CD4-positive, alpha-beta T cell (primary cell): ENCODE results near the gene C16orf95. TPM values are rescaled to one million over a fixed set of nuclear protein-coding genes. Genes with fewer than 3 reads are reported as not detected.

Experiments
- ATAC-seq: fragments of 200-7000 bp; cut with Tn5 transposase; one replicate; pipeline ENCODE4 v1.10.0; 2022; ENCODE audit warnings: mild to moderate bottlenecking; ENCODE audit not compliant: poor library complexity
- CTCF ChIA-PET: fragments of 350-600 bp; sonication (Branson Sonifier 250); formaldehyde crosslinking; loops from one replicate; lab custom pipeline; 2021; ENCODE audit warnings: antibody characterized with exemption, inconsistent platforms; lab: Charles Lee
- POLR2A ChIA-PET: fragments of 350-600 bp; sonication (Branson Sonifier 250); formaldehyde crosslinking; loops from one replicate; lab custom pipeline; 2021; ENCODE audit warnings: antibody characterized with exemption, inconsistent platforms; lab: Charles Lee
- DNase-seq, 14 experiments: peaks; one replicate each; pipeline ENCODE4 v3.0.0-alpha.2; 2013 to 2020; ENCODE audit warnings: mixed read lengths in 2 of 14
- H3K27ac ChIP-seq, 2 donors: one replicate each; pipeline versions ENCODE4 v1.5.1 to v1.7.0; 2013; ENCODE audit warnings: low read length in 2 of 2, low read depth in 1 of 2, mild to moderate bottlenecking in 1 of 2
- H3K27me3 ChIP-seq, 2 experiments: 1 replicate in 1 of 2; 2 replicates in 1 of 2; pipeline versions ENCODE4 v1.6.1 to v1.7.0; 2013; ENCODE audit warnings: low read length in 2 of 2, control low read depth in 1 of 2, mild to moderate bottlenecking in 1 of 2, moderate library complexity in 1 of 2; ENCODE audit not compliant: insufficient read depth in 2 of 2, control insufficient read depth in 1 of 2
- H3K36me3 ChIP-seq: one replicate; pipeline ENCODE4 v1.6.1; 2013; ENCODE audit warnings: low read length, control low read depth; ENCODE audit not compliant: insufficient read depth
- H3K4me1 ChIP-seq: one replicate; pipeline ENCODE4 v1.6.1; 2013; ENCODE audit warnings: low read length, control low read depth; ENCODE audit not compliant: insufficient read depth
- H3K4me3 ChIP-seq: one replicate; pipeline ENCODE4 v1.5.1; 2013; ENCODE audit warnings: mild to moderate bottlenecking, low read length, moderate library complexity
- H3K9me3 ChIP-seq, 2 experiments: 1 replicate in 1 of 2; 2 replicates in 1 of 2; pipeline versions ENCODE4 v1.6.1 to v1.7.0; 2013; ENCODE audit warnings: low read length in 2 of 2, mild to moderate bottlenecking in 2 of 2, control low read depth in 1 of 2, moderate library complexity in 1 of 2; ENCODE audit not compliant: control insufficient read depth in 1 of 2, insufficient read depth in 1 of 2
- H3K27ac Mint-ChIP-seq: one replicate; pipeline ENCODE4 v1.8.0; 2020; ENCODE audit warnings: mixed read lengths
- H3K27me3 Mint-ChIP-seq: one replicate; pipeline ENCODE4 v1.8.0; 2021; ENCODE audit warnings: mixed read lengths
- H3K36me3 Mint-ChIP-seq: one replicate; pipeline ENCODE4 v1.8.0; 2021; ENCODE audit warnings: low read depth, mixed read lengths
- H3K4me1 Mint-ChIP-seq: one replicate; pipeline ENCODE4 v1.8.0; 2021; ENCODE audit warnings: low read depth, mixed read lengths
- H3K4me3 Mint-ChIP-seq: one replicate; pipeline ENCODE4 v1.8.0; 2020; ENCODE audit warnings: mild to moderate bottlenecking, mixed read lengths
- H3K9me3 Mint-ChIP-seq: one replicate; pipeline ENCODE4 v1.8.0; 2020; ENCODE audit warnings: mixed read lengths
- intact Hi-C, 2 experiments: fragments of 100-400 bp; cut with DNase I in 1 of 2; cut with micrococcal nuclease in 1 of 2; formaldehyde crosslinking; loops; one replicate each; pipeline versions ENCODE4 v1.15.1 to v1.9.0; 2023 to 2025; cut with DNase I, micrococcal nuclease
- total RNA-seq, 174 experiments: library from RNA in 2 of 174; stranded (reverse) in 2 of 174; gene quantifications; one replicate each; pipeline ENCODE4 v1.2.3 and lab custom pipeline; 2021 to 2026
- TF ChIP-seq, protein P1 (sequence below): fragments of 200-600 bp; IDR thresholded peaks from one replicate; pipeline ENCODE4 v1.8.0; 2022; ENCODE audit warnings: antibody characterized with exemption, mild to moderate bottlenecking

The C16orf95 gene
- total RNA-seq, 2 experiments from 2014 or later, result 0.74 to 1.2 TPM

DNA sequence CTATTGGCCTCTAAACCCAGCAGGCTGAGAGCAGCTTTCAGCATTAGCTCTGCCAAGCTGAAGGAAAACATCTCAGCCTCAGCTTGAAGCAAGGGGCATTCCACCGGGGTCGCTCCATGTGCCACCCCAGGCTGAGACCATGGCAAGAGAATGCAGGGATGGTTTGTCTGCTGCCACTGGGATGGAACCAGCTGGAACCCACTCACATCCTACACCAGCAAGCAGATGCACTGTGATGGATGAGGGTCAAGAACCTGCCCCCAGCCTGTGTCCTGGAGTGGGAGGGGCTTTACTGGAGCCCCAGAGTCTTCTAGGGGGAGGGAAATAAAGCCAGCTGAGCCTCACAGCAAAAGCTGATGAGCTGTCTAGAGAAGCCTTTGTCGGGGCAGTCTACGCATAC is 51.9 kb downstream of the C16orf95 start:
- no peak overlapping the region for H3K4me3 Mint-ChIP-seq
- no peak for ATAC-seq
- H3K9me3 Mint-ChIP-seq, result no peaks in the 10 kb centered on the region
- Histone ChIP-seq H3K27ac (no peak overlapping the region), H3K9me3 (peaks cover 5 to 9% of the 10 kb centered on the region in 2 experiments), H3K4me3 (no peak overlapping the region), H3K4me1 (no peaks in the 10 kb centered on the region), H3K36me3 (no peaks in the 10 kb centered on the region), H3K27me3 (no peaks in the 10 kb centered on the region)
- ChIA-PET POLR2A (no interaction called here), CTCF (no interaction called here)
- no peaks in the 10 kb centered on the region for H3K4me1 Mint-ChIP-seq
- TF ChIP-seq, protein P1, sequence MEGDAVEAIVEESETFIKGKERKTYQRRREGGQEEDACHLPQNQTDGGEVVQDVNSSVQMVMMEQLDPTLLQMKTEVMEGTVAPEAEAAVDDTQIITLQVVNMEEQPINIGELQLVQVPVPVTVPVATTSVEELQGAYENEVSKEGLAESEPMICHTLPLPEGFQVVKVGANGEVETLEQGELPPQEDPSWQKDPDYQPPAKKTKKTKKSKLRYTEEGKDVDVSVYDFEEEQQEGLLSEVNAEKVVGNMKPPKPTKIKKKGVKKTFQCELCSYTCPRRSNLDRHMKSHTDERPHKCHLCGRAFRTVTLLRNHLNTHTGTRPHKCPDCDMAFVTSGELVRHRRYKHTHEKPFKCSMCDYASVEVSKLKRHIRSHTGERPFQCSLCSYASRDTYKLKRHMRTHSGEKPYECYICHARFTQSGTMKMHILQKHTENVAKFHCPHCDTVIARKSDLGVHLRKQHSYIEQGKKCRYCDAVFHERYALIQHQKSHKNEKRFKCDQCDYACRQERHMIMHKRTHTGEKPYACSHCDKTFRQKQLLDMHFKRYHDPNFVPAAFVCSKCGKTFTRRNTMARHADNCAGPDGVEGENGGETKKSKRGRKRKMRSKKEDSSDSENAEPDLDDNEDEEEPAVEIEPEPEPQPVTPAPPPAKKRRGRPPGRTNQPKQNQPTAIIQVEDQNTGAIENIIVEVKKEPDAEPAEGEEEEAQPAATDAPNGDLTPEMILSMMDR, result no peak
- intact Hi-C loops, result no loop called here
- H3K27me3 Mint-ChIP-seq, result no peaks in the 10 kb centered on the region
- no peak for DNase-seq
- H3K27ac Mint-ChIP-seq, result no peak overlapping the region
- no peaks in the 10 kb centered on the region for H3K36me3 Mint-ChIP-seq

DNA sequence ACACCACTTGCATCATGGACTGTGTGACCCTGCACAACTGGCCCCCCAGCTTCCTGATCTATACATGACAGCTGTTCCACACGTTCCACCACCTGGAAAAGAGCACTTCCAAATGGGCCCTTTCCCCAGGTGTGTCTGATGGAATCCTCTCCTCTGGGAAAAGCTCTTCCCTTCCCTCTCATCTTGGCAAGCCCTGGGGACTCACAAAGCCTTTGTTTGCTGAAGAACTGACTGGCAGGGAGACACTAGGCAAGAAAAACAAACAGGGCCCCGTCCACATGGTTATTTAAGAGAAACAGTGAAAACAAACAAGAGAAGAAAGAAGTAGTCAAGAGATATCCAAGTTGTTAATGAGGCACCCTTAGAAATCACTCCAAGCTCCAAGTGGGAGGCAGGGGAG is 52.6 kb downstream of the C16orf95 start:
- no peaks in the 10 kb centered on the region for H3K27me3 Mint-ChIP-seq
- H3K9me3 ChIP-seq, result peaks cover 5 to 8% of the 10 kb centered on the region in 2 experiments
- H3K4me1 ChIP-seq, result no peaks in the 10 kb centered on the region
- CTCF ChIA-PET, result no interaction called here
- no peaks in the 10 kb centered on the region for H3K27me3 ChIP-seq
- no peaks in the 10 kb centered on the region for H3K4me1 Mint-ChIP-seq
- H3K36me3 ChIP-seq, result no peaks in the 10 kb centered on the region
- DNase-seq (no peak), ATAC-seq (no peak)
- no peak overlapping the region for H3K4me3 ChIP-seq
- POLR2A ChIA-PET, result no interaction called here
- intact Hi-C loops, result no loop called here
- TF ChIP-seq, protein P1, result no peak
- no peak overlapping the region for H3K27ac Mint-ChIP-seq
- H3K9me3 Mint-ChIP-seq, result no peaks in the 10 kb centered on the region
- H3K4me3 Mint-ChIP-seq, result no peak overlapping the region
- no peak overlapping the region for H3K27ac ChIP-seq
- H3K36me3 Mint-ChIP-seq, result no peaks in the 10 kb centered on the region

DNA sequence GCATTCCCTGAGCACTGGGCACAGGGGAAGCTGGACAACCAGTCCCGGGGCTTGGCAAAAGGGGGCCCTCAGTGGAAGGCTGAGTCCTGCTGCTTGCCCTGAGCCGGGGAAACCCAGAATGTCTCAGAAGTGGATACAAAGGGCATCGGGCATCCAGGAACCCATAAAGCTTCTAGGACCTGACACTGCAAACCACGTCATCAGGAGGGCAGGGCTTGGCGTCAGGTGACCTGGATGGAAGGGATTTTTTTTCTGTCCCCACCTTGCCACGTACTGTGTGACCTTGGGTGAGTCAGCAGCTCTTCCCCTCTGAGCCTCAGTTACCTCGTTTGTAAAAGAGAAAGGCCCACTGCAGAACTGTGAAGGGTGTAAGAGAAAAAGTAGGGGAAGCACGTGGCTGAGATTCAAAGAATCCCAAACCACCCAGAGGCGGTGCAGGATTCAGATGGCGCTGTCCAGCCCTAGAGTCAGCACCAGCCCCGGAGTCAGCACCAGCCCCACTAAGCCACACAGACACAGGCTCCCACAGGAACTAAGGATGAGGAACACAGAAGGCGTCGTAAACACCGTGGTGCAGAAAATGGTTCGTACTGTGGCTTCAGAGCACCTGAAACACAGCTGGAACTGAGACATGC is 53.7 kb downstream of the C16orf95 start:
- no peaks in the 10 kb centered on the region for H3K9me3 Mint-ChIP-seq
- no peak overlapping the region for H3K4me3 Mint-ChIP-seq
- no peak for DNase-seq
- Histone ChIP-seq H3K27ac (no peak overlapping the region), H3K36me3 (no peaks in the 10 kb centered on the region), H3K9me3 (no peaks in the 10 kb centered on the region), H3K4me3 (no peak overlapping the region), H3K4me1 (no peaks in the 10 kb centered on the region), H3K27me3 (no peaks in the 10 kb centered on the region)
- CTCF ChIA-PET, result no interaction called here
- no peak for ATAC-seq
- H3K27me3 Mint-ChIP-seq, result no peaks in the 10 kb centered on the region
- no peaks in the 10 kb centered on the region for H3K4me1 Mint-ChIP-seq
- intact Hi-C loops, result no loop called here
- POLR2A ChIA-PET, result no interaction called here
- TF ChIP-seq, protein P1, result no peak
- H3K36me3 Mint-ChIP-seq, result no peaks in the 10 kb centered on the region
- no peak overlapping the region for H3K27ac Mint-ChIP-seq
